Natural killer cell (primary cell): ENCODE measurements around the gene COMMD4. TPM values are rescaled to one million over a fixed set of nuclear protein-coding genes. Genes with fewer than 3 reads are reported as not detected.

Experiments used
- ATAC-seq, 3 donors: fragments of 150-1000 bp in 2 of 3; fragments of 200-7000 bp in 1 of 3; cut with Tn5 transposase; 1 replicate in 1 of 3; 2 replicates in 2 of 3; pipeline ENCODE4 v1.10.0; 2021; ENCODE audit warnings: mild to moderate bottlenecking in 2 of 3, moderate library complexity in 2 of 3
- DNase-seq, 2 donors: peaks; one replicate each; pipeline versions ENCODE4 v3.0.0 to v3.0.0-alpha.2; 2013 to 2021; ENCODE audit warnings: mixed read lengths in 1 of 2
- H3K27ac ChIP-seq: one replicate; pipeline ENCODE4 v1.5.1; 2013; ENCODE audit warnings: mild to moderate bottlenecking, low read length
- H3K27me3 ChIP-seq: one replicate; pipeline ENCODE4 v1.6.1; 2013; ENCODE audit warnings: low read length; ENCODE audit not compliant: control insufficient read depth, insufficient read depth
- H3K36me3 ChIP-seq: one replicate; pipeline ENCODE4 v1.6.1; 2013; ENCODE audit warnings: low read length; ENCODE audit not compliant: control insufficient read depth, insufficient read depth
- H3K4me1 ChIP-seq: one replicate; pipeline ENCODE4 v1.6.1; 2013; ENCODE audit warnings: low read length; ENCODE audit not compliant: control insufficient read depth, insufficient read depth
- H3K4me3 ChIP-seq: one replicate; pipeline ENCODE4 v1.5.1; 2013; ENCODE audit warnings: low read length
- H3K9me3 ChIP-seq: one replicate; pipeline ENCODE4 v1.6.1; 2013; ENCODE audit warnings: low read length; ENCODE audit not compliant: control insufficient read depth, insufficient read depth
- H3K27ac Mint-ChIP-seq, 2 donors: one replicate each; pipeline ENCODE4 v1.8.0; 2022; ENCODE audit warnings: mild to moderate bottlenecking in 2 of 2, mixed read lengths in 2 of 2, moderate library complexity in 1 of 2
- H3K27me3 Mint-ChIP-seq, 2 donors: one replicate each; pipeline ENCODE4 v1.8.0; 2022; ENCODE audit warnings: low read depth in 2 of 2, mixed read lengths in 2 of 2
- H3K36me3 Mint-ChIP-seq: one replicate; pipeline ENCODE4 v1.8.0; 2022; ENCODE audit warnings: mixed read lengths
- H3K4me1 Mint-ChIP-seq, 2 donors: one replicate each; pipeline ENCODE4 v1.8.0; 2022; ENCODE audit warnings: mixed read lengths in 2 of 2
- H3K4me3 Mint-ChIP-seq: one replicate; pipeline ENCODE4 v1.8.0; 2022; ENCODE audit warnings: mild to moderate bottlenecking, moderate library complexity, mixed read lengths
- H3K9me3 Mint-ChIP-seq, 2 donors: one replicate each; pipeline ENCODE4 v1.8.0; 2022; ENCODE audit warnings: mixed read lengths in 2 of 2
- WGBS: methylation state at CpG from one replicate; pipeline ENCODE4 v1.1.7; 2013; ENCODE audit warnings: missing lambda C conversion rate; ENCODE audit not compliant: insufficient coverage; 5-methylcytosine and 5-hydroxymethylcytosine counted together
- intact Hi-C: fragments of 100-400 bp; cut with micrococcal nuclease; formaldehyde crosslinking; loops from one replicate; pipeline ENCODE4 v1.14.2; 2022
- total RNA-seq, 4 donors: library from RNA; stranded (reverse); fragments of 120-200 nt in 1 of 4; gene quantifications; one replicate each; pipeline versions ENCODE4 v1.2.3 to v1.2.4, GENCODE V29; 2013 to 2022
- TF ChIP-seq, protein P1 (sequence below): fragments of 200-600 bp; IDR thresholded peaks from one replicate; pipeline ENCODE4 v1.8.0; 2022; ENCODE audit warnings: antibody characterized with exemption

The COMMD4 gene
- total RNA-seq, 3 donors from 2014 or later (not counting 1 experiment from before 2014, with no cell fraction given): 38.8 to 56.3 (median 46.8) TPM

- Histone ChIP-seq H3K27ac (no peak overlapping the region), H3K4me1 (peaks cover 29% of the 10 kb centered on the region), H3K9me3 (no peaks in the 10 kb centered on the region), H3K27me3 (no peaks in the 10 kb centered on the region), H3K36me3 (peaks cover 3% of the 10 kb centered on the region), H3K4me3 (peak overlapping the region; percentile 80)
- intact Hi-C loops: loop anchor here (2.0 kb wide), 1 partner anchor 33 kb away; the partner anchor contains the start of gene MAN2C1
- no peaks in the 10 kb centered on the region for H3K36me3 Mint-ChIP-seq
- peak overlapping the region; percentile 97 for H3K4me3 Mint-ChIP-seq
- TF ChIP-seq, protein P1, sequence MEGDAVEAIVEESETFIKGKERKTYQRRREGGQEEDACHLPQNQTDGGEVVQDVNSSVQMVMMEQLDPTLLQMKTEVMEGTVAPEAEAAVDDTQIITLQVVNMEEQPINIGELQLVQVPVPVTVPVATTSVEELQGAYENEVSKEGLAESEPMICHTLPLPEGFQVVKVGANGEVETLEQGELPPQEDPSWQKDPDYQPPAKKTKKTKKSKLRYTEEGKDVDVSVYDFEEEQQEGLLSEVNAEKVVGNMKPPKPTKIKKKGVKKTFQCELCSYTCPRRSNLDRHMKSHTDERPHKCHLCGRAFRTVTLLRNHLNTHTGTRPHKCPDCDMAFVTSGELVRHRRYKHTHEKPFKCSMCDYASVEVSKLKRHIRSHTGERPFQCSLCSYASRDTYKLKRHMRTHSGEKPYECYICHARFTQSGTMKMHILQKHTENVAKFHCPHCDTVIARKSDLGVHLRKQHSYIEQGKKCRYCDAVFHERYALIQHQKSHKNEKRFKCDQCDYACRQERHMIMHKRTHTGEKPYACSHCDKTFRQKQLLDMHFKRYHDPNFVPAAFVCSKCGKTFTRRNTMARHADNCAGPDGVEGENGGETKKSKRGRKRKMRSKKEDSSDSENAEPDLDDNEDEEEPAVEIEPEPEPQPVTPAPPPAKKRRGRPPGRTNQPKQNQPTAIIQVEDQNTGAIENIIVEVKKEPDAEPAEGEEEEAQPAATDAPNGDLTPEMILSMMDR: no peak
- H3K27ac Mint-ChIP-seq: peak overlapping the region; percentile 88 to 90
- H3K9me3 Mint-ChIP-seq: no peaks in the 10 kb centered on the region
- 0% methylated on average over 1 of the region's 3 CpGs for WGBS
- no peak for DNase-seq
- peaks cover 25 to 46% of the 10 kb centered on the region in 2 donors for H3K4me1 Mint-ChIP-seq
- ATAC-seq: no peak
- no peaks in the 10 kb centered on the region for H3K27me3 Mint-ChIP-seq
Observed at GRCh38 chr15:75335313-75335704, 554 bp upstream of the COMMD4 start.

DNA sequence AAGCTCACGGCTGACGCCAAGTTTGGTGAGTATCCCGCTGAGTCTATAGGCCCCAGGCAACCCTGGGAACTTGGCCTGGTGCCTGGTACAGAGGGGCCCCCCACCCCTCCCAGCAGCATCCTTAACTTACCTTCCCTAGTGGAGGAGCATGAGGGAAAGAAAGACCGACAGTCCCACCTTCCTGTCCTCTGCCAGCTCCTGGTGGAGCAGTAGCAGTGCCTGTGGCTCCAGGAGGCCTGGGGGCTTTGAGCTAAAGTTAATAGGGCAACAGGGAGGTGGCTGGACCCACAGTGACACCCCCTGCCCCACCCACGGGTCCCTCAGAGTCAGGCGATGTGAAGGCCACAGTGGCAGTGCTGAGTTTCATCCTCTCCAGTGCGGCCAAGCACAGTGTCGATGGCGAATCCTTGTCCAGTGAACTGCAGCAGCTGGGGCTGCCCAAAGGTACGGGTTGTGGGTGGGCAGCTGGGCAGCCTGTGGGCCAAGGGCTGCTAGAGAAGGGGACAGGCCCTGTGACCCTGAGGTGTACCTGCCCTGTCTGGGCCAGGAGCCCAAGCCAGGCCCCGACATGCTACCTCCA is 2.9 kb downstream of the COMMD4 start:
- H3K36me3 Mint-ChIP-seq: no peaks in the 10 kb centered on the region
- H3K4me1 Mint-ChIP-seq: peaks cover 20 to 38% of the 10 kb centered on the region in 2 donors
- ATAC-seq (no peak), DNase-seq (no peak)
- TF ChIP-seq, protein P1: no peak
- Histone ChIP-seq H3K4me1 (peaks cover 23% of the 10 kb centered on the region), H3K9me3 (no peaks in the 10 kb centered on the region), H3K27ac (no peak overlapping the region), H3K27me3 (no peaks in the 10 kb centered on the region), H3K36me3 (peaks cover 5% of the 10 kb centered on the region), H3K4me3 (no peak overlapping the region)
- intact Hi-C loops: no loop called here
- no peaks in the 10 kb centered on the region for H3K9me3 Mint-ChIP-seq
- 97% methylated on average over 11 of the region's 11 CpGs for WGBS
- no peak overlapping the region for H3K27ac Mint-ChIP-seq
- H3K4me3 Mint-ChIP-seq: no peak overlapping the region
- no peaks in the 10 kb centered on the region for H3K27me3 Mint-ChIP-seq

- H3K27ac Mint-ChIP-seq: peak overlapping the region; percentile 14 to 23
- peaks cover 20 to 28% of the 10 kb centered on the region in 2 donors for H3K4me1 Mint-ChIP-seq
- WGBS: 94% methylated on average over 13 of the region's 13 CpGs
- peaks cover 16% of the 10 kb centered on the region for H3K4me1 ChIP-seq
- no peaks in the 10 kb centered on the region for H3K27me3 ChIP-seq
- DNase-seq (no peak), ATAC-seq (no peak)
- H3K9me3 ChIP-seq: no peaks in the 10 kb centered on the region
- TF ChIP-seq, protein P1: no peak
- no peak overlapping the region for H3K4me3 ChIP-seq
- intact Hi-C loops: no loop called here
- H3K36me3 ChIP-seq: peaks cover 5% of the 10 kb centered on the region
- no peaks in the 10 kb centered on the region for H3K36me3 Mint-ChIP-seq
- H3K4me3 Mint-ChIP-seq: no peak overlapping the region
- no peak overlapping the region for H3K27ac ChIP-seq
- H3K27me3 Mint-ChIP-seq: no peaks in the 10 kb centered on the region
- no peaks in the 10 kb centered on the region for H3K9me3 Mint-ChIP-seq
Observed at GRCh38 chr15:75339531-75340240, 3.8 kb downstream of the COMMD4 start.
